Measurements from ENCODE around the gene ZNF618.

Gene ZNF618

GRCh38 chr9:114021578-114021977, 145.5 kb downstream of the ZNF618 start:
- DNase-seq (ENCODE audit: low read depth, low spot score), result no peak

- no peak for DNase-seq (ENCODE audit: low read depth, low spot score)
Observed at GRCh38 chr9:114023961-114024360, 147.9 kb downstream of the ZNF618 start.

GRCh38 chr9:114025196-114025753, 149.2 kb downstream of the ZNF618 start:
- no peak for DNase-seq (ENCODE audit: low read depth, low spot score)

GRCh38 chr9:114025760-114026159, 149.7 kb downstream of the ZNF618 start:
- DNase-seq (ENCODE audit: low read depth, low spot score), result no peak

- no peak for DNase-seq (ENCODE audit: low read depth, low spot score)
Observed at GRCh38 chr9:114026335-114026734, 150.2 kb downstream of the ZNF618 start.

GRCh38 chr9:114027159-114027862, 151.2 kb downstream of the ZNF618 start:
- DNase-seq (ENCODE audit: low read depth, low spot score), result no peak

- DNase-seq (ENCODE audit: low read depth, low spot score), result no peak
Observed at GRCh38 chr9:114027863-114028465, 151.9 kb downstream of the ZNF618 start.

- no peak for DNase-seq (ENCODE audit: low read depth, low spot score)
Observed at GRCh38 chr9:114028646-114029045, 152.5 kb downstream of the ZNF618 start.

GRCh38 chr9:114029311-114030170, 153.4 kb downstream of the ZNF618 start:
- no peak for DNase-seq (ENCODE audit: low read depth, low spot score)

- DNase-seq (ENCODE audit: low read depth, low spot score), result no peak
Observed at GRCh38 chr9:114030364-114030763, 154.3 kb downstream of the ZNF618 start.

- DNase-seq (ENCODE audit: low read depth, low spot score), result no peak
Observed at GRCh38 chr9:114031037-114031630, 155.0 kb downstream of the ZNF618 start.

- no peak for DNase-seq (ENCODE audit: low read depth, low spot score)
Observed at GRCh38 chr9:114031948-114032840, 156.1 kb downstream of the ZNF618 start.

- no peak for DNase-seq (ENCODE audit: low read depth, low spot score)
Observed at GRCh38 chr9:114033397-114034103, 157.4 kb downstream of the ZNF618 start.

- DNase-seq (ENCODE audit: low read depth, low spot score), result no peak
Observed at GRCh38 chr9:114034196-114034595, 158.1 kb downstream of the ZNF618 start.

GRCh38 chr9:114034661-114035062, 158.6 kb downstream of the ZNF618 start:
- no peak for DNase-seq (ENCODE audit: low read depth, low spot score)

- no peak for DNase-seq (ENCODE audit: low read depth, low spot score)
Observed at GRCh38 chr9:114035221-114035844, 159.2 kb downstream of the ZNF618 start.

GRCh38 chr9:114035845-114036801, 160.0 kb downstream of the ZNF618 start:
- DNase-seq (ENCODE audit: low read depth, low spot score), result no peak

- no peak for DNase-seq (ENCODE audit: low read depth, low spot score)
Observed at GRCh38 chr9:114037249-114037648, 161.1 kb downstream of the ZNF618 start.

All from smooth muscle cell of the brain vasculature (primary cell).